ENCODE measurements around the gene P4HB.

DNA sequence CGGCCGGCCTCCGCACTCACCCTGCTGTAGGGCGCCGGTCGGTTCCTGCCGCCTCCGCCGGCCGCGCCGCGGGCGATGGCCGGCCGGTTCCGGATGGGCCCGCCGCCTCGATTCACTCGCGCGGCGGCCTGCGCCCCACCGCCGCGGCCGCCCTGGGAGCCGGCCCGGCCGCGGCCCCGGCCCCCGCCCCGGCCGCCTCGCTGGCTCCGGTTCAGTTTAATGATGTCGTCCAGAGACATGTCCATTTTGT is 30.9 kb upstream of the P4HB start:
- no peak for TF ChIP-seq CTCF (IDR thresholded peaks at IDR 0.05; ENCODE audit: low read length)
- TF ChIP-seq EZH2 (optimal IDR thresholded peaks at IDR 0.05; ENCODE audit: low read depth, low read length), result no peak
- TF ChIP-seq EZH2phosphoT487 (IDR thresholded peaks at IDR 0.05; ENCODE audit: low read length), result no peak
